ENCODE measurements around the gene AP1S3.

The AP1S3 gene

DNA sequence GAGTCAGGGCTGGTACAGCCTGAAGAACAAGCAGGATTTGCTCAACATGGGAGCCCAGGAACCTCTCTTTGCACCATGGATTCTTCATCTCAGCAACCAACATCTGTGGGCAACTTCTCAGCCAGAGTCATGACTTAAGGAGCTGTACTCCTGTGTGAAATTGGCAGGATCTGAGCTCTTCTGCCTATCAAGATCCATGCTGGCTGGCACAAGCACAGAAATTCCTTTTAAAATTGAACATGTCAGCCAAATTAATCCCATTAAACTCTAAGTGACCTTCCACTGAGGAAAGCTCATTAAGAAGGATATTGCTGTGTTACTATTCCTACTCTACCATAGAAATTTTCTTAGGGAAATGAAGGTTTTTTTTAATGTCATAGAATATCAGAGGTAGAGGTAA is 124.7 kb downstream of the AP1S3 start:
- no peak for DNase-seq

DNA sequence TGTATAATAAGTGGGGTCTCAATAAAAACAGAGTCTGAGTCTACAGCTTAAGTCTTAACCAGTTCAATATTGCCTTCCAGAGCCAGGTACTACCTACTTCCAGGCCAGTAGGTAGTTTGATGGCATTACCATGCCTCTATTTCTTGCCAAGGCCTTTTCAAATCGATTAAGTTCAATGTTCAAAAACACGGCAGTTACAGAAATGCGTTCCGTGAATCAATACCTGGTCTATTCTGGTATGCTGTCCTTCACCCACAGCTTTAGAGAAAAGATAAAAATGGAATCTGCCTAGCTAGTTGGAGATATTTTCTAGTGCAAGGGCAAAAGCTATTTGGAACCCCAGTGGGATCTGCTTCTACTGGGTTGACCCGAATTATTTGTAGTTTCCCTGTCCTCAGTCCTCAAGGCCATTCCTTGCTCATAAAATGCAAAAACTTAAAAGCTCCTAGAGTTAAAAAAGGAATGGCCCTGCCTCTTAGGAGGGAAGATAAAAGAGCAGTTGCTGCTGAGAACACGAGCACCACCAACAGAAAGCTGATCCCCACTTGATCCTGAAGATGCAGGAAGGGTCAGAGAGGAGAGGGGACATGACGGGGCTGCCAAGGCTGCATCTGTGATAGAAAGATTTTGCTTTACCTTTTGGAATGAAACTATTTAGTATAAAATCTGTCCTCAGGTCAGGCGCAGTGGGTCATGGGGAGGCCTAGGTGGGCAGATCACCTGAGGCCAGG is 125.6 kb downstream of the AP1S3 start:
- DNase-seq, result no peak

All from activated CD4-positive, alpha-beta T cell treated with anti-CD3 and anti-CD28 coated beads, Interleukin-2, amount 50 U/mL, for 4 hours (primary cell).